ENCODE results near the gene CD160. TPM values are rescaled to one million over a fixed set of nuclear protein-coding genes. Genes with fewer than 3 reads are reported as not detected.

CD160 gene
- total RNA-seq, 2 donors from 2014 or later: not detected

GRCh38 chr1:145750426-145750825 is 31.1 kb downstream of the CD160 start:
- H3K36me3 ChIP-seq (ENCODE audit: control insufficient read depth, insufficient read depth, low read length): peaks cover 56% of the 10 kb centered on the region
- H3K27ac ChIP-seq (ENCODE audit: low read depth, low read length): no peak overlapping the region
- H3K9me3 Mint-ChIP-seq: no peaks in the 10 kb centered on the region
- DNase-seq: no peak
- H3K4me3 ChIP-seq (ENCODE audit: low read length): no peak overlapping the region
- H3K27ac Mint-ChIP-seq: no peak overlapping the region
- no peaks in the 10 kb centered on the region for H3K4me1 ChIP-seq (ENCODE audit: control insufficient read depth, insufficient read depth, low read length)
- no peak overlapping the region for H3K4me3 Mint-ChIP-seq
- H3K4me1 Mint-ChIP-seq: no peaks in the 10 kb centered on the region
- no peak overlapping the region for H3K9ac ChIP-seq (ENCODE audit: extremely low read depth, low read length, poor library complexity, severe bottlenecking)
- 91 to 100% methylated on average over 5 of the region's 5 CpGs for WGBS, 2 experiments (ENCODE audit: insufficient coverage in 1 of 2, insufficient read length in 1 of 2)
- no peak for TF ChIP-seq CTCF (conservative IDR thresholded peaks at IDR 0.05)
- no peaks in the 10 kb centered on the region for H3K27me3 ChIP-seq (ENCODE audit: control insufficient read depth, insufficient read depth, low read length, poor library complexity, severe bottlenecking)
- no peaks in the 10 kb centered on the region for H3K9me3 ChIP-seq (ENCODE audit: control insufficient read depth, low read length)
- no peaks in the 10 kb centered on the region for H3K27me3 Mint-ChIP-seq (ENCODE audit: insufficient read depth)
- H3K36me3 Mint-ChIP-seq (ENCODE audit: low read depth): peaks cover 69% of the 10 kb centered on the region

GRCh38 chr1:145751491-145752037 is 32.3 kb downstream of the CD160 start:
- no peaks in the 10 kb centered on the region for H3K4me1 Mint-ChIP-seq
- Histone ChIP-seq H3K4me3 (ENCODE audit: low read length) (no peak overlapping the region), H3K4me1 (ENCODE audit: control insufficient read depth, insufficient read depth, low read length) (no peaks in the 10 kb centered on the region), H3K36me3 (ENCODE audit: control insufficient read depth, insufficient read depth, low read length) (peaks cover 56% of the 10 kb centered on the region), H3K9ac (ENCODE audit: extremely low read depth, low read length, poor library complexity, severe bottlenecking) (no peak overlapping the region), H3K9me3 (ENCODE audit: control insufficient read depth, low read length) (no peaks in the 10 kb centered on the region), H3K27me3 (ENCODE audit: control insufficient read depth, insufficient read depth, low read length, poor library complexity, severe bottlenecking) (no peaks in the 10 kb centered on the region), H3K27ac (ENCODE audit: low read depth, low read length) (no peak overlapping the region)
- H3K27me3 Mint-ChIP-seq (ENCODE audit: insufficient read depth): no peaks in the 10 kb centered on the region
- H3K27ac Mint-ChIP-seq: peak overlapping the region; percentile 21
- 91 to 96% methylated on average over 5 of the region's 5 CpGs for WGBS, 2 experiments (ENCODE audit: insufficient coverage in 1 of 2, insufficient read length in 1 of 2)
- DNase-seq: no peak
- H3K4me3 Mint-ChIP-seq: no peak overlapping the region
- H3K36me3 Mint-ChIP-seq (ENCODE audit: low read depth): peaks cover 75% of the 10 kb centered on the region
- no peak for TF ChIP-seq CTCF (conservative IDR thresholded peaks at IDR 0.05)
- H3K9me3 Mint-ChIP-seq: no peaks in the 10 kb centered on the region

DNA sequence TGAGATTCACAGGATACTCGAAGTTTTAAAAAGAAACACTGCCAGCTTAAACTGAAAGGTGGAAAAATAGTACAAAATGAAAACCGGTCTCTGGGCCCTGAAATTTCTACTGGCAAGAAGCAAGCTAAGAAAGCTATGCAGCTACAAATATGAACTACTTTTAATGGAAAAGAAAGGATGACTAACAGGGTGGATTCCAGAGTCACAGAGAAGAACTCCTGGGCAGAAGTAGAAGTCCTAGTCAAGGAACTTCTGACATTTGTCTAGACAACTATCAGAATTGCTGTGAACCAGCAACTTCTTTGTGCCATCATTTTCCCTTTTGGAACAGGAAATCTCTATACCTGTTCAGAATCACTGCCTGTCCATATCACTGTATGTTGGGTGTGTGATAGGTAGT is 38.1 kb downstream of the CD160 start:
- no peak for TF ChIP-seq CTCF (conservative IDR thresholded peaks at IDR 0.05)
- H3K9me3 Mint-ChIP-seq: peaks cover 28% of the 10 kb centered on the region
- H3K27me3 ChIP-seq (ENCODE audit: control insufficient read depth, insufficient read depth, low read length, poor library complexity, severe bottlenecking): no peaks in the 10 kb centered on the region
- 90 to 93% methylated on average over 2 of the region's 2 CpGs for WGBS, 2 experiments (ENCODE audit: insufficient coverage in 1 of 2, insufficient read length in 1 of 2)
- no peak overlapping the region for H3K27ac Mint-ChIP-seq
- H3K4me3 Mint-ChIP-seq: no peak overlapping the region
- H3K36me3 ChIP-seq (ENCODE audit: control insufficient read depth, insufficient read depth, low read length): peaks cover 72% of the 10 kb centered on the region
- H3K4me1 Mint-ChIP-seq: no peaks in the 10 kb centered on the region
- no peaks in the 10 kb centered on the region for H3K4me1 ChIP-seq (ENCODE audit: control insufficient read depth, insufficient read depth, low read length)
- peaks cover 88% of the 10 kb centered on the region for H3K36me3 Mint-ChIP-seq (ENCODE audit: low read depth)
- H3K9me3 ChIP-seq (ENCODE audit: control insufficient read depth, low read length): peaks cover 35% of the 10 kb centered on the region
- no peak overlapping the region for H3K27ac ChIP-seq (ENCODE audit: low read depth, low read length)
- no peak overlapping the region for H3K4me3 ChIP-seq (ENCODE audit: low read length)
- H3K9ac ChIP-seq (ENCODE audit: extremely low read depth, low read length, poor library complexity, severe bottlenecking): no peak overlapping the region
- H3K27me3 Mint-ChIP-seq (ENCODE audit: insufficient read depth): no peaks in the 10 kb centered on the region
- no peak for DNase-seq
